ENCODE measurements around the gene ELOA.
"Not testable (repeated sequence)": the region's sequence is repeated elsewhere in the genome, so short reads cannot be mapped to it uniquely, and the experiment has no call there.

ELOA gene

GRCh38 chr1:23793861-23794731 lies 50.8 kb downstream of the ELOA start:
- no peak for TF ChIP-seq CTCF (IDR thresholded peaks at IDR 0.05; ENCODE audit: control extremely low read depth, extremely low read depth, low read depth, missing control alignments)
- DNase-seq (ENCODE audit: extremely low spot score): no peak
- POLR2A ChIA-PET: interaction anchor here (1.1 kb wide), 1 partner anchor 13 kb away, joined by 3 read pairs; no protein-coding TSS in a partner anchor
- CTCF ChIA-PET: interaction anchor here (1.2 to 16.4 kb wide), 4 partner anchors 16 to 123 kb away, joined by 3 to 169 read pairs (median 8); no protein-coding TSS in a partner anchor

- CTCF ChIA-PET: interaction anchor here (1.2 to 16.4 kb wide), 4 partner anchors 16 to 122 kb away, joined by 3 to 169 read pairs (median 8); no protein-coding TSS in a partner anchor
- DNase-seq (ENCODE audit: extremely low spot score); POLR2A ChIA-PET: not testable (repeated sequence)
Measured at GRCh38 chr1:23794732-23795182, 51.5 kb downstream of the ELOA start.

GRCh38 chr1:23795676-23796465 lies 52.6 kb downstream of the ELOA start:
- POLR2A ChIA-PET: no interaction called here
- TF ChIP-seq CTCF (IDR thresholded peaks at IDR 0.05; ENCODE audit: control extremely low read depth, extremely low read depth, low read depth, missing control alignments): no peak
- CTCF ChIA-PET: interaction anchor here (0.7 to 16.4 kb wide), 4 partner anchors 14 to 121 kb away, joined by 3 to 169 read pairs (median 4); no protein-coding TSS in a partner anchor
- DNase-seq (ENCODE audit: extremely low spot score): no peak

GRCh38 chr1:23796466-23797271 lies 53.4 kb downstream of the ELOA start:
- ChIA-PET POLR2A (no interaction called here), CTCF (interaction anchor here (1.7 to 16.4 kb wide), 2 partner anchors 14 to 27 kb away, joined by 4 to 169 read pairs; no protein-coding TSS in a partner anchor)
- no peak for DNase-seq (ENCODE audit: extremely low spot score)
- no peak for TF ChIP-seq CTCF (IDR thresholded peaks at IDR 0.05; ENCODE audit: control extremely low read depth, extremely low read depth, low read depth, missing control alignments)

GRCh38 chr1:23797478-23798448 lies 54.5 kb downstream of the ELOA start:
- CTCF ChIA-PET: interaction anchor here (0.8 to 16.4 kb wide), 7 partner anchors 10 to 119 kb away, joined by 3 to 169 read pairs (median 4); no protein-coding TSS in a partner anchor
- no peak for TF ChIP-seq CTCF (IDR thresholded peaks at IDR 0.05; ENCODE audit: control extremely low read depth, extremely low read depth, low read depth, missing control alignments)
- DNase-seq (ENCODE audit: extremely low spot score): no peak
- POLR2A ChIA-PET: no interaction called here

GRCh38 chr1:23798662-23799142 lies 55.4 kb downstream of the ELOA start:
- TF ChIP-seq CTCF (IDR thresholded peaks at IDR 0.05; ENCODE audit: control extremely low read depth, extremely low read depth, low read depth, missing control alignments): no peak
- ChIA-PET CTCF (interaction anchor here (1.2 to 16.4 kb wide), 6 partner anchors 12 to 118 kb away, joined by 3 to 169 read pairs (median 5); no protein-coding TSS in a partner anchor), POLR2A (no interaction called here)
- DNase-seq (ENCODE audit: extremely low spot score): no peak
